ENCODE data around the gene MKI67. TPM values are rescaled to one million over a fixed set of nuclear protein-coding genes. Genes with fewer than 3 reads are reported as not detected.

Gene MKI67
- total and polyA plus RNA-seq, 9 of the 15 experiments (the other 6 are each of a cell fraction or from before 2014, with no cell fraction given): 11.8 to 86.5 (median 36.0) TPM

- TF ChIP-seq ZBTB40 (IDR thresholded peaks at IDR 0.05) (peak; percentile 38; the same call in 1 of the 2 replicates), ZBTB40 (CRISPR knock-in tag; IDR thresholded peaks at IDR 0.05) (no peak)
Measured at GRCh38 chr10:128062881-128063563, 63.2 kb downstream of the MKI67 start (continued).

All from K562 (cell line).